Measurements from ENCODE around the gene GRIP1.
A peak's percentile ranks its signal among the peaks of the same experiment; 100 is the strongest.

DNA sequence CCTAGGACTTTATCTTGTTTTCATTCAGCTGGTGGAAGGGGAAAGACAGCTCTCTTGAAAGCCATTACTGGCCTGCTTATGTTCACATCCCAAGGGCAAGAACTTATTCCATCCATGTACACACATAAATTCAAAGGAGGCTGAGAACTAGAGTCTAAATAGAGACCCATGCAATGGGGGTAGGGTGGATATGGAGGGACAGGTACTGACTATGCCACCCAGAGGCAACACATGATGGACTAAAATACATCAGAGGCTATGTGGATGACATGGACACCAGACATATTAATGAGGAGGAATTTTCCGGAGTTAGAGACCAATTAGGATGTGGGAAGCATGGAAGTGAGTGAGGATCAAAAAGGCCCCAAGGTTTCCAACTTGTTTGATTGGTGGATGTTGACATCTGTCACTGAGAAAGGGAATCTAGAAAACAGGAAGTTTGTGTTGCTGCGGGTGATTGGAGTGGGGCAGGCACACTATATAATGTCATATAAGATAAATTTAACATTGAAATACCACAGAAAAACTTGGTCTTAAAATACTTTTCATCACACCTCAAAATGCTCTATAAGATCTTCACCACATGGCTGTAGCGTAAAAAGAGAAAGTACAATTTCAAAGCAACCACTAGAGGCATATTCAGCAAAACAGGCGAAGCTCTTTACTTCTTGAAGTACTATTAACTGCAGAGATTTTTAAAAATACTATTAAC, 130.4 kb downstream of the GRIP1 start:
- TF ChIP-seq, protein P1, sequence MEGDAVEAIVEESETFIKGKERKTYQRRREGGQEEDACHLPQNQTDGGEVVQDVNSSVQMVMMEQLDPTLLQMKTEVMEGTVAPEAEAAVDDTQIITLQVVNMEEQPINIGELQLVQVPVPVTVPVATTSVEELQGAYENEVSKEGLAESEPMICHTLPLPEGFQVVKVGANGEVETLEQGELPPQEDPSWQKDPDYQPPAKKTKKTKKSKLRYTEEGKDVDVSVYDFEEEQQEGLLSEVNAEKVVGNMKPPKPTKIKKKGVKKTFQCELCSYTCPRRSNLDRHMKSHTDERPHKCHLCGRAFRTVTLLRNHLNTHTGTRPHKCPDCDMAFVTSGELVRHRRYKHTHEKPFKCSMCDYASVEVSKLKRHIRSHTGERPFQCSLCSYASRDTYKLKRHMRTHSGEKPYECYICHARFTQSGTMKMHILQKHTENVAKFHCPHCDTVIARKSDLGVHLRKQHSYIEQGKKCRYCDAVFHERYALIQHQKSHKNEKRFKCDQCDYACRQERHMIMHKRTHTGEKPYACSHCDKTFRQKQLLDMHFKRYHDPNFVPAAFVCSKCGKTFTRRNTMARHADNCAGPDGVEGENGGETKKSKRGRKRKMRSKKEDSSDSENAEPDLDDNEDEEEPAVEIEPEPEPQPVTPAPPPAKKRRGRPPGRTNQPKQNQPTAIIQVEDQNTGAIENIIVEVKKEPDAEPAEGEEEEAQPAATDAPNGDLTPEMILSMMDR (IDR thresholded peaks at IDR 0.05; ENCODE audit: low read length), result peak; percentile 17
- TF ChIP-seq EZH2 (optimal IDR thresholded peaks at IDR 0.05; ENCODE audit: low read depth, low read length), result no peak
